ENCODE results near the gene ARPP21. TPM values are rescaled to one million over a fixed set of nuclear protein-coding genes. Genes with fewer than 3 reads are reported as not detected.

Gene ARPP21
- total RNA-seq, 1 donor from 2014 or later, result not detected

DNA sequence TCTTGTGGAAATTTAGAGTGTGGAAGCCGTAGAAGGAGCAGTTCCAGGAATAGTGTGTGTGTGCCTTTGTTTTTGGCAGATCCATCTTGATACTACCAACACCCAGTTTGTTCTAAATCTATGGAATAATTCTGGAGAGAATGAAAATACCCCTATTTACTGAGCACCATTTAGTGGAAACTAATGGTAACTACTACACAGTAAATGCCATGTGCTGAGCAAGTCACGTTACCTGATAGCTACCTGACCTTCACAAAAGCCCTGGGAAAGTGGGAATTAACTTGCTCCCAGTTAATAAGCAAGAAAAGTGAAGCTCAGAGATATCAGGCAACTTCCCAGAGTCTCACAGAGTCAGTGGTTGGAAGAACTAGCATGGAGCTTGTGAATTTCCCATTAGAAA, 137.7 kb downstream of the ARPP21 start:
- Mint-ChIP-seq H3K36me3 (ENCODE audit: low read depth) (no peaks in the 10 kb centered on the region), H3K27me3 (no peaks in the 10 kb centered on the region), H3K9me3 (no peaks in the 10 kb centered on the region), H3K4me3 (no peak overlapping the region), H3K27ac (no peak overlapping the region), H3K4me1 (no peaks in the 10 kb centered on the region)
- ChIA-PET POLR2A (no interaction called here), CTCF (no interaction called here)
- intact Hi-C loops (cut with micrococcal nuclease), result no loop called here
- ATAC-seq (ENCODE audit: low read depth), result no peak
- TF ChIP-seq, protein P1, sequence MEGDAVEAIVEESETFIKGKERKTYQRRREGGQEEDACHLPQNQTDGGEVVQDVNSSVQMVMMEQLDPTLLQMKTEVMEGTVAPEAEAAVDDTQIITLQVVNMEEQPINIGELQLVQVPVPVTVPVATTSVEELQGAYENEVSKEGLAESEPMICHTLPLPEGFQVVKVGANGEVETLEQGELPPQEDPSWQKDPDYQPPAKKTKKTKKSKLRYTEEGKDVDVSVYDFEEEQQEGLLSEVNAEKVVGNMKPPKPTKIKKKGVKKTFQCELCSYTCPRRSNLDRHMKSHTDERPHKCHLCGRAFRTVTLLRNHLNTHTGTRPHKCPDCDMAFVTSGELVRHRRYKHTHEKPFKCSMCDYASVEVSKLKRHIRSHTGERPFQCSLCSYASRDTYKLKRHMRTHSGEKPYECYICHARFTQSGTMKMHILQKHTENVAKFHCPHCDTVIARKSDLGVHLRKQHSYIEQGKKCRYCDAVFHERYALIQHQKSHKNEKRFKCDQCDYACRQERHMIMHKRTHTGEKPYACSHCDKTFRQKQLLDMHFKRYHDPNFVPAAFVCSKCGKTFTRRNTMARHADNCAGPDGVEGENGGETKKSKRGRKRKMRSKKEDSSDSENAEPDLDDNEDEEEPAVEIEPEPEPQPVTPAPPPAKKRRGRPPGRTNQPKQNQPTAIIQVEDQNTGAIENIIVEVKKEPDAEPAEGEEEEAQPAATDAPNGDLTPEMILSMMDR (IDR thresholded peaks at IDR 0.05), result no peak
- no peak for DNase-seq

GRCh38 chr3:35777563-35778554, 138.5 kb downstream of the ARPP21 start:
- TF ChIP-seq, protein P1 (IDR thresholded peaks at IDR 0.05), result no peak
- H3K4me3 Mint-ChIP-seq, result no peak overlapping the region
- H3K9me3 Mint-ChIP-seq, result no peaks in the 10 kb centered on the region
- ChIA-PET POLR2A (no interaction called here), CTCF (no interaction called here)
- no peak for ATAC-seq (ENCODE audit: low read depth)
- H3K36me3 Mint-ChIP-seq (ENCODE audit: low read depth), result no peaks in the 10 kb centered on the region
- H3K27me3 Mint-ChIP-seq, result no peaks in the 10 kb centered on the region
- DNase-seq, result no peak
- no peak overlapping the region for H3K27ac Mint-ChIP-seq
- intact Hi-C loops (cut with micrococcal nuclease), result no loop called here
- no peaks in the 10 kb centered on the region for H3K4me1 Mint-ChIP-seq

GRCh38 chr3:35779611-35780010, 140.3 kb downstream of the ARPP21 start:
- TF ChIP-seq, protein P1 (IDR thresholded peaks at IDR 0.05), result no peak
- Mint-ChIP-seq H3K4me3 (no peak overlapping the region), H3K27ac (no peak overlapping the region), H3K4me1 (no peaks in the 10 kb centered on the region), H3K27me3 (no peaks in the 10 kb centered on the region), H3K36me3 (ENCODE audit: low read depth) (no peaks in the 10 kb centered on the region), H3K9me3 (no peaks in the 10 kb centered on the region)
- ATAC-seq (ENCODE audit: low read depth) (no peak), DNase-seq (no peak)
- CTCF ChIA-PET, result no interaction called here
- intact Hi-C loops (cut with micrococcal nuclease), result no loop called here
- POLR2A ChIA-PET, result no interaction called here

- peaks cover 8% of the 10 kb centered on the region for H3K4me1 Mint-ChIP-seq
- H3K27me3 Mint-ChIP-seq, result no peaks in the 10 kb centered on the region
- no peaks in the 10 kb centered on the region for H3K36me3 Mint-ChIP-seq (ENCODE audit: low read depth)
- TF ChIP-seq, protein P1 (IDR thresholded peaks at IDR 0.05), result no peak
- intact Hi-C loops (cut with micrococcal nuclease), result no loop called here
- no peak overlapping the region for H3K4me3 Mint-ChIP-seq
- DNase-seq (no peak), ATAC-seq (ENCODE audit: low read depth) (no peak)
- no peak overlapping the region for H3K27ac Mint-ChIP-seq
- ChIA-PET POLR2A (no interaction called here), CTCF (no interaction called here)
- H3K9me3 Mint-ChIP-seq, result no peaks in the 10 kb centered on the region
Observed at GRCh38 chr3:35780800-35781199, 141.5 kb downstream of the ARPP21 start.

GRCh38 chr3:35781558-35781957, 142.2 kb downstream of the ARPP21 start:
- ATAC-seq (ENCODE audit: low read depth), result no peak
- Mint-ChIP-seq H3K27ac (no peak overlapping the region), H3K4me1 (peaks cover 8% of the 10 kb centered on the region), H3K4me3 (no peak overlapping the region), H3K27me3 (no peaks in the 10 kb centered on the region), H3K36me3 (ENCODE audit: low read depth) (no peaks in the 10 kb centered on the region), H3K9me3 (no peaks in the 10 kb centered on the region)
- TF ChIP-seq, protein P1 (IDR thresholded peaks at IDR 0.05), result no peak
- no peak for DNase-seq
- ChIA-PET CTCF (no interaction called here), POLR2A (no interaction called here)
- intact Hi-C loops (cut with micrococcal nuclease), result no loop called here
